Measurements from ENCODE around the gene KLHDC1.

Gene KLHDC1

DNA sequence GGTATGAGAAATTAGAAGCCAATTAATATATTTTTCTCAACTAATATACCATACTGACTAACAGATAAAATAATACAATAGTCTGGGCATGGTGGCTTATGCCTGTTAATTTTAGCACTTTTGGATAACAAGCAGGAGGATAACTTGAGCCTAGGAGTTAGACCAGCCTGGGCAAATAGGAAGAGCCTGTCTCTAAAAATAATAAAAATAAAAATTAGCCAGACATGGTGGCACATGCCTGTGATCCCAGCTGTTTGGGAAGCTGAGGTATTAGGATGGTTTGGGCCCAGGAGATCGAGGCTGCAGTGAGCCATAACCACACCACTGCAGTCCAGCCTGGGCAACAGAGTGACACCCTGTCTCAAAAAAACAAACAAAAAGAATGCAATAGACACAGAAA lies 99.7 kb downstream of the KLHDC1 start:
- ATAC-seq: no peak

DNA sequence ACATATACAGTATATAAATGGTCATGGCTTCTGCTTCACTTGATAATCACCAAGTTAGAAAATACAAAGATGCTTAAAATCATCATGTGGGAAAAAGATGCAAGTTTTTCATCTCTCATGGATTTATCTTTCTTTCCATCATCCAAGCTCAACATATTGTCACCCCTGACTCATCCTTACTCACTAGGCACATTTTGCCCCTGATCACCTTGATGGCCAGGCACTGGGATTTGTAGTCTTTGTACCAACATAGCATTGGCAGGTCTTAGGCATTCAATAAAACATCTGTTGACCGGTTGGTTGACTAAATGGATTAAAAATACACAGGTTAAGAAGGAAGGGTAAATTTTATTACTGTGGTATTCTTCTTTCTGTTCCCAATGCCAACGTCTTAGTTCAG lies 103.1 kb downstream of the KLHDC1 start:
- no peak for ATAC-seq

All from activated CD4-positive, CD25-positive, alpha-beta regulatory T cell treated with anti-CD3 and anti-CD28 coated beads, Interleukin-2, amount 50 U/mL, for 24 hours (primary cell).